HEK293 (cell line): ENCODE results near the gene TEX14.
A peak's percentile ranks its signal among the peaks of the same experiment; 100 is the strongest.

Source experiments
- CTCF ChIA-PET: fragments of 350-600 bp; formaldehyde crosslinking; extraction: SDS; loops from one replicate; lab custom pipeline; 2021; ENCODE audit warnings: antibody characterized with exemption; lab: Yijun Ruan, JAX
- POLR2A ChIA-PET: fragments of 300-600 bp; formaldehyde crosslinking; extraction: SDS; loops from one replicate; lab custom pipeline; 2020; ENCODE audit warnings: antibody characterized with exemption, inconsistent platforms; lab: Yijun Ruan, JAX
- H3K27ac ChIP-seq: fragments of 200-500 bp; sonication (Bioruptor generic); 2 replicates; pipeline ENCODE4 v1.5.1; 2014; ENCODE audit warnings: low read depth, low read length, control low read depth, inconsistent platforms; ENCODE audit errors: extremely low read depth
- H3K36me3 ChIP-seq, 2 experiments: fragments of 200-500 bp in 1 of 2; sonication (Bioruptor generic) in 1 of 2; 1 replicate in 1 of 2; 2 replicates in 1 of 2; pipeline ENCODE4 v1.5.1; 2014 to 2017; ENCODE audit warnings: inconsistent platforms in 2 of 2, low read length in 2 of 2; ENCODE audit not compliant: control insufficient read depth in 2 of 2, insufficient read depth in 1 of 2
- H3K4me1 ChIP-seq: fragments of 200-500 bp; sonication (Bioruptor generic); 2 replicates; pipeline ENCODE4 v1.5.1; 2014; ENCODE audit warnings: mild to moderate bottlenecking, low read length, inconsistent platforms; ENCODE audit not compliant: control insufficient read depth, insufficient read depth
- H3K4me3 ChIP-seq: 2 replicates; pipeline ENCODE4 v1.5.1; 2011; ENCODE audit warnings: low read depth, mild to moderate bottlenecking, control low read depth, low read length, moderate library complexity
- H3K9me3 ChIP-seq: fragments of 200-500 bp; sonication (Bioruptor generic); 2 replicates; pipeline ENCODE4 v1.5.1; 2014; ENCODE audit warnings: low read depth, low read length, inconsistent platforms; ENCODE audit not compliant: control insufficient read depth, insufficient read depth
- GFI1B ChIP-seq: fragments of 450-650 bp; formaldehyde crosslinking; IDR thresholded peaks from 2 replicates; pipeline ENCODE4 v1.5.1; 2016; ENCODE audit warnings: missing biosample characterization, missing genetic modification characterization
- HOXC10 ChIP-seq: sonication (generic); formaldehyde crosslinking; IDR thresholded peaks from 2 replicates; pipeline ENCODE4 v1.8.1; 2023; ENCODE audit warnings: mild to moderate bottlenecking, missing genetic modification reagents
- KLF7 ChIP-seq: fragments of 450-650 bp; formaldehyde crosslinking; IDR thresholded peaks from 2 replicates; pipeline ENCODE4 v1.5.1; 2016; ENCODE audit warnings: missing biosample characterization, missing genetic modification characterization, borderline replicate concordance
- OVOL3 ChIP-seq: fragments of 450-650 bp; formaldehyde crosslinking; IDR thresholded peaks from 2 replicates; pipeline ENCODE4 v1.5.1; 2016; ENCODE audit warnings: missing biosample characterization, missing genetic modification characterization
- RBAK ChIP-seq: fragments of 450-650 bp; formaldehyde crosslinking; IDR thresholded peaks from 2 replicates; pipeline ENCODE4 v1.5.1; 2016; ENCODE audit warnings: missing biosample characterization, missing genetic modification characterization
- ZBTB17 ChIP-seq: fragments of 450-650 bp; formaldehyde crosslinking; IDR thresholded peaks from 2 replicates; pipeline ENCODE4 v1.5.1; 2016; ENCODE audit warnings: missing biosample characterization, missing genetic modification characterization
- ZFHX2 ChIP-seq: fragments of 450-650 bp; formaldehyde crosslinking; conservative IDR thresholded peaks from 2 replicates; pipeline ENCODE4 v1.5.1; 2016; ENCODE audit warnings: missing biosample characterization, missing genetic modification characterization
- ZIC2 ChIP-seq: fragments of 450-650 bp; formaldehyde crosslinking; IDR thresholded peaks from 2 replicates; pipeline ENCODE4 v1.5.1; 2016; ENCODE audit warnings: missing biosample characterization, missing genetic modification characterization
- ZNF157 ChIP-seq: fragments of 450-650 bp; formaldehyde crosslinking; IDR thresholded peaks from 2 replicates; pipeline ENCODE4 v1.5.1; 2016; ENCODE audit warnings: missing biosample characterization, missing genetic modification characterization
- ZNF174 ChIP-seq: fragments of 450-650 bp; formaldehyde crosslinking; IDR thresholded peaks from 2 replicates; pipeline ENCODE4 v1.5.0; 2017; ENCODE audit warnings: missing biosample characterization, mild to moderate bottlenecking, missing genetic modification characterization
- ZNF223 ChIP-seq: fragments of 450-650 bp; formaldehyde crosslinking; IDR thresholded peaks from 2 replicates; pipeline ENCODE4 v1.5.1; 2016; ENCODE audit warnings: missing biosample characterization, missing genetic modification characterization
- ZNF302 ChIP-seq: fragments of 450-650 bp; formaldehyde crosslinking; IDR thresholded peaks from 2 replicates; pipeline ENCODE4 v1.5.1; 2016; ENCODE audit warnings: missing biosample characterization, missing genetic modification characterization, low read depth
- ZNF354C ChIP-seq: fragments of 450-650 bp; formaldehyde crosslinking; IDR thresholded peaks from 2 replicates; pipeline ENCODE4 v1.5.1; 2016; ENCODE audit warnings: missing biosample characterization, missing genetic modification characterization, low read depth, borderline replicate concordance
- ZNF518A ChIP-seq: fragments of 450-650 bp; formaldehyde crosslinking; conservative IDR thresholded peaks from 2 replicates; pipeline ENCODE4 v1.5.1; 2016; ENCODE audit warnings: low read depth, missing biosample characterization, missing genetic modification characterization
- ZNF561 ChIP-seq: fragments of 450-650 bp; IDR thresholded peaks from 2 replicates; pipeline ENCODE4 v1.5.1; 2018; ENCODE audit warnings: missing biosample characterization, missing genetic modification characterization, borderline replicate concordance
- ZNF585B ChIP-seq: fragments of 450-650 bp; formaldehyde crosslinking; IDR thresholded peaks from 2 replicates; pipeline ENCODE4 v1.5.1; 2016; ENCODE audit warnings: missing biosample characterization, missing genetic modification characterization
- ZNF654 ChIP-seq: fragments of 450-650 bp; formaldehyde crosslinking; IDR thresholded peaks from 2 replicates; pipeline ENCODE4 v1.5.1; 2016; ENCODE audit warnings: low read depth, missing biosample characterization, missing genetic modification characterization
- ZNF664 ChIP-seq: fragments of 450-650 bp; formaldehyde crosslinking; IDR thresholded peaks from 2 replicates; pipeline ENCODE4 v1.5.1; 2016; ENCODE audit warnings: missing biosample characterization, missing genetic modification characterization
- ZNF76 ChIP-seq: fragments of 450-650 bp; formaldehyde crosslinking; IDR thresholded peaks from 2 replicates; pipeline ENCODE4; 2016; ENCODE audit warnings: low read depth, missing biosample characterization, missing genetic modification characterization, borderline replicate concordance
- TF ChIP-seq, protein P1 (sequence below): fragments of 450-650 bp; formaldehyde crosslinking; IDR thresholded peaks from 2 replicates; pipeline ENCODE4 v1.5.1; 2017; ENCODE audit warnings: missing biosample characterization, missing genetic modification characterization
- TF ChIP-seq, protein P2 (sequence below): fragments of 450-650 bp; formaldehyde crosslinking; IDR thresholded peaks from 2 replicates; pipeline ENCODE4 v1.5.1; 2017; ENCODE audit warnings: missing biosample characterization, missing genetic modification characterization
- TF ChIP-seq, protein P3 (sequence below): fragments of 450-650 bp; formaldehyde crosslinking; IDR thresholded peaks from 2 replicates; pipeline ENCODE4 v1.5.1; 2016; ENCODE audit warnings: missing biosample characterization, missing genetic modification characterization
- TF ChIP-seq, protein P4 (sequence below): fragments of 450-650 bp; formaldehyde crosslinking; IDR thresholded peaks from 2 replicates; pipeline ENCODE4 v1.5.1; 2017; ENCODE audit warnings: missing biosample characterization, mild to moderate bottlenecking, missing genetic modification characterization, moderate library complexity

TEX14 gene

DNA sequence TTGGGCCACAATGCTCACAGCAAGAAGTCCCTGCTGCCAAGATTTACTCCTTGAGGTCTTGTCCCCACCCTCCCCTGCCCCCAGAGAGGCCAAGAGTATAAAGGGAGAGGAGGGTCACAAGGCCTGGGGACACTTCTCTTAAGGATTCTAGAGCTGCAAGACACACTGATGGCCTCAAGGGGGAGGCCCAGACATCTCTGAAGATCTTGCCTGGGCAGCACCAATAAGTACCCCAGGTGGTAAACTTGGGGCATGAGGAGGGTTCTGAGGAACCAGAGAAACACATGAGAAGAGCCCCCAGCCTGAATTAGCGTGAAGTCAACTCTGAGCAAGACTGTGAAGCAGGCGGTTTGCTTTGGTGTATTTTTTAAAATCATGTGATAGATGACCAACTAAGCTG lies 150.6 kb downstream of the TEX14 start:
- ChIA-PET CTCF (interaction anchor here (0.6 to 2.9 kb wide), 14 partner anchors 9 to 464 kb away, joined by 3 to 15 read pairs (median 4); partner anchors contain the start of gene MTMR4), POLR2A (interaction anchor here (1.2 kb wide), 1 partner anchor 90 kb away, joined by 9 read pairs; no protein-coding TSS in a partner anchor)
- H3K9me3 ChIP-seq = no peaks in the 10 kb centered on the region
- no peak overlapping the region for H3K4me3 ChIP-seq
- TF ChIP-seq ZNF302 (tag by site-specific recombination) = no peak
- no peak for TF ChIP-seq RBAK
- TF ChIP-seq, protein P1, sequence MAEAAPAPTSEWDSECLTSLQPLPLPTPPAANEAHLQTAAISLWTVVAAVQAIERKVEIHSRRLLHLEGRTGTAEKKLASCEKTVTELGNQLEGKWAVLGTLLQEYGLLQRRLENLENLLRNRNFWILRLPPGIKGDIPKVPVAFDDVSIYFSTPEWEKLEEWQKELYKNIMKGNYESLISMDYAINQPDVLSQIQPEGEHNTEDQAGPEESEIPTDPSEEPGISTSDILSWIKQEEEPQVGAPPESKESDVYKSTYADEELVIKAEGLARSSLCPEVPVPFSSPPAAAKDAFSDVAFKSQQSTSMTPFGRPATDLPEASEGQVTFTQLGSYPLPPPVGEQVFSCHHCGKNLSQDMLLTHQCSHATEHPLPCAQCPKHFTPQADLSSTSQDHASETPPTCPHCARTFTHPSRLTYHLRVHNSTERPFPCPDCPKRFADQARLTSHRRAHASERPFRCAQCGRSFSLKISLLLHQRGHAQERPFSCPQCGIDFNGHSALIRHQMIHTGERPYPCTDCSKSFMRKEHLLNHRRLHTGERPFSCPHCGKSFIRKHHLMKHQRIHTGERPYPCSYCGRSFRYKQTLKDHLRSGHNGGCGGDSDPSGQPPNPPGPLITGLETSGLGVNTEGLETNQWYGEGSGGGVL (tag by site-specific recombination) = no peak
- TF ChIP-seq HOXC10 (CRISPR knock-in tag) = no peak
- TF ChIP-seq ZNF585B (tag by site-specific recombination) = no peak
- TF ChIP-seq ZBTB17 (tag by site-specific recombination) = peak; percentile 33; the same call in 1 of the 2 replicates
- TF ChIP-seq ZNF654 (tag by site-specific recombination) = peak; percentile 8; the same call in 1 of the 2 replicates
- no peak for TF ChIP-seq GFI1B (tag by site-specific recombination)
- TF ChIP-seq, protein P2, sequence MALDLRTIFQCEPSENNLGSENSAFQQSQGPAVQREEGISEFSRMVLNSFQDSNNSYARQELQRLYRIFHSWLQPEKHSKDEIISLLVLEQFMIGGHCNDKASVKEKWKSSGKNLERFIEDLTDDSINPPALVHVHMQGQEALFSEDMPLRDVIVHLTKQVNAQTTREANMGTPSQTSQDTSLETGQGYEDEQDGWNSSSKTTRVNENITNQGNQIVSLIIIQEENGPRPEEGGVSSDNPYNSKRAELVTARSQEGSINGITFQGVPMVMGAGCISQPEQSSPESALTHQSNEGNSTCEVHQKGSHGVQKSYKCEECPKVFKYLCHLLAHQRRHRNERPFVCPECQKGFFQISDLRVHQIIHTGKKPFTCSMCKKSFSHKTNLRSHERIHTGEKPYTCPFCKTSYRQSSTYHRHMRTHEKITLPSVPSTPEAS = no peak
- TF ChIP-seq ZNF223 (tag by site-specific recombination) = no peak
- no peak for TF ChIP-seq ZFHX2 (tag by site-specific recombination)
- no peak for TF ChIP-seq ZNF561 (tag by site-specific recombination)
- TF ChIP-seq, protein P3, sequence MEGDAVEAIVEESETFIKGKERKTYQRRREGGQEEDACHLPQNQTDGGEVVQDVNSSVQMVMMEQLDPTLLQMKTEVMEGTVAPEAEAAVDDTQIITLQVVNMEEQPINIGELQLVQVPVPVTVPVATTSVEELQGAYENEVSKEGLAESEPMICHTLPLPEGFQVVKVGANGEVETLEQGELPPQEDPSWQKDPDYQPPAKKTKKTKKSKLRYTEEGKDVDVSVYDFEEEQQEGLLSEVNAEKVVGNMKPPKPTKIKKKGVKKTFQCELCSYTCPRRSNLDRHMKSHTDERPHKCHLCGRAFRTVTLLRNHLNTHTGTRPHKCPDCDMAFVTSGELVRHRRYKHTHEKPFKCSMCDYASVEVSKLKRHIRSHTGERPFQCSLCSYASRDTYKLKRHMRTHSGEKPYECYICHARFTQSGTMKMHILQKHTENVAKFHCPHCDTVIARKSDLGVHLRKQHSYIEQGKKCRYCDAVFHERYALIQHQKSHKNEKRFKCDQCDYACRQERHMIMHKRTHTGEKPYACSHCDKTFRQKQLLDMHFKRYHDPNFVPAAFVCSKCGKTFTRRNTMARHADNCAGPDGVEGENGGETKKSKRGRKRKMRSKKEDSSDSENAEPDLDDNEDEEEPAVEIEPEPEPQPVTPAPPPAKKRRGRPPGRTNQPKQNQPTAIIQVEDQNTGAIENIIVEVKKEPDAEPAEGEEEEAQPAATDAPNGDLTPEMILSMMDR (tag by site-specific recombination) = no peak
- TF ChIP-seq, all 188 proteins: peak for 2
- H3K4me1 ChIP-seq = no peaks in the 10 kb centered on the region
- no peak overlapping the region for H3K27ac ChIP-seq
- H3K36me3 ChIP-seq = no peaks in the 10 kb centered on the region

- H3K27ac ChIP-seq = no peak overlapping the region
- no peaks in the 10 kb centered on the region for H3K9me3 ChIP-seq
- H3K4me1 ChIP-seq = no peaks in the 10 kb centered on the region
- H3K4me3 ChIP-seq = no peak overlapping the region
- ChIA-PET POLR2A (interaction anchor here (0.7 kb wide), 1 partner anchor 119 kb away, joined by 3 read pairs; no protein-coding TSS in a partner anchor), CTCF (interaction anchor here (1.0 to 2.9 kb wide), 6 partner anchors 11 to 38 kb away, joined by 3 to 15 read pairs (median 6); no protein-coding TSS in a partner anchor)
- no peaks in the 10 kb centered on the region for H3K36me3 ChIP-seq
- TF ChIP-seq ZNF518A (tag by site-specific recombination) (no peak), ZIC2 (tag by site-specific recombination) (no peak), ZNF157 (tag by site-specific recombination) (no peak), OVOL3 (no peak), KLF7 (tag by site-specific recombination) (no peak), ZNF76 (tag by site-specific recombination) (no peak), ZNF174 (tag by site-specific recombination) (no peak), ZNF354C (no peak), ZNF664 (tag by site-specific recombination) (no peak)
- TF ChIP-seq, protein P4, sequence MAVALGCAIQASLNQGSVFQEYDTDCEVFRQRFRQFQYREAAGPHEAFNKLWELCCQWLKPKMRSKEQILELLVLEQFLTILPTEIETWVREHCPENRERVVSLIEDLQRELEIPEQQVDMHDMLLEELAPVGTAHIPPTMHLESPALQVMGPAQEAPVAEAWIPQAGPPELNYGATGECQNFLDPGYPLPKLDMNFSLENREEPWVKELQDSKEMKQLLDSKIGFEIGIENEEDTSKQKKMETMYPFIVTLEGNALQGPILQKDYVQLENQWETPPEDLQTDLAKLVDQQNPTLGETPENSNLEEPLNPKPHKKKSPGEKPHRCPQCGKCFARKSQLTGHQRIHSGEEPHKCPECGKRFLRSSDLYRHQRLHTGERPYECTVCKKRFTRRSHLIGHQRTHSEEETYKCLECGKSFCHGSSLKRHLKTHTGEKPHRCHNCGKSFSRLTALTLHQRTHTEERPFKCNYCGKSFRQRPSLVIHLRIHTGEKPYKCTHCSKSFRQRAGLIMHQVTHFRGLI (tag by site-specific recombination) = no peak
These were observed 152.1 kb downstream of the TEX14 start for GRCh38 chr17:58539698-58540097.
